GM18951 (cell line): ENCODE results near the gene NPHP3.

Experiments used
- POLR2A ChIP-seq: IDR thresholded peaks from 4 replicates; pipeline ENCODE4 v1.6.1; 2011; ENCODE audit warnings: mild to moderate bottlenecking; ENCODE audit not compliant: insufficient read length, insufficient read depth; ENCODE audit errors: extremely low read depth
- in situ Hi-C: fragments of 300-500 bp; cut with MboI; formaldehyde crosslinking; loops from one replicate; pipeline ENCODE4 v1.12.0; 2022; ENCODE audit warnings: low sequenced_read_pairs, mixed read lengths, inconsistent platforms; ENCODE audit not compliant: unreplicated experiment

Gene NPHP3

DNA sequence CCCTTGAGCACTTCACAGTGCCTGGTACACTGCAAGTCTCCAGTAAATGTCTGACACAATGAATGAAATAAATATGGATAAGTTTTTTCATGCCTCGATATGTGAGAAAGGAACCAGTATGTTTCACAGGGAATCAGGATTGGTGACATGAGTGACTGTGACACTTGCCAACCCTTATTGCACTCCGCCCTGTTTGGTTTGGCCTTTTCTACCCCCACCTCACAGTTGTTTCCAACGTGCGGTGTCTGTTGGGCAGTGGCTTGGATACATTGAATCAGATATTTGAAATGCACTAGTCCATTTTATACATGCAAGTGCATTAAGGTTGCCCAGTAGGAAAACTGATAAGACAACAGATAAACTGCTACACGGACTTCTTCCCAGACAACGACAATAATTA is 2.0 kb downstream of the NPHP3 start:
- in situ Hi-C loops = no loop called here
- no peak for TF ChIP-seq POLR2A

DNA sequence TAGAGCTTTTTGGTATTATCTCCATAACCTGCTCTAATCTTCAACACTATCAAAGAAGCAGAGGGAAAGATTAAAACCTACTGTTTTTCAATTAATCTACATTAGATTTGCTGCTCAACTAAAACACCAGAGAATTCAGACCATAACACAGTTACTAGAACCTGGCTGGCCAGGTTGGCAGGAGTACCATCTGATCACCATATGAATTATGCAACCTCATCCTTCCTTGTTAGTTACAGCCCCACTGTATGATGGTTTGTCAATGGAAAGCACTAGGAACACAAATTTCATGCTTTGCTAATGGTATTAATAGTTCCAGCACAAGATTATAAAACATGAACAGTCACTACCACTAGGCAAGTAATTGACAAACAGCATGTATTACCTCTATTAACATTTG is 5.8 kb downstream of the NPHP3 start:
- in situ Hi-C loops = no loop called here
- TF ChIP-seq POLR2A = no peak

DNA sequence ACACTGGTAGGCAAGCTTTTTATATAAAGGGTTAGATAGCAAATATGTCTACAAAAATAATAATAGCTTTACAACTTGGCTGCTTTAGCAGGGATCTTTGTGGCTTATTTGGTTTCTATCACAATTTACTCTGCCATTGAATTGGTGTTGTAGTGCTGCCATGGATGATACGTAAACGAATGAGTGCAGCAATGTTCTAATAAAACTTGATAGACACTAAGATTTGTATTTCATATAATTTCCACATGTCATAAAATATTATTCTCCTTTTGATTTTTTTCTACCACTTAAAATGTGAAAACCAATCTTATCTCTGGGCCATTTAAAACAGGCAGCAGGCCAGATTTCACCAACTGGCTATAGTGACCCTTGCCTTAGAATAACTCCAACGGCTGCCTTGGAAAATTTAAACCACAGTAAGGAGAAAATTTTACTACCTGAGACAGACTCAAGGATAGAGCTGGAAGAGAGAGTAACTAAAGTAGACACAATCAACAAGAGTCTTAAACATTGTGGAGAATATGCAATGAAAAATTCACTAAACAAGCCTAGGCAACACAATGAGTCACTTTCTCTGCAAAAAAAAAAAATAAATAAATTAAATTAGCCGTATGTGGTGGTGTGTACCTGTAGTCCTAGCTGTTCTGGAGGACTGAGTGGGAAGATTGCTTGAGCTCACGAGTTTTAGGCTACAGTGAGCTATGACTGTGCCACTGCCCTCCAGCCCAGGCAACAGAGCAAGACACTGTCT is 8.1 kb downstream of the NPHP3 start:
- TF ChIP-seq POLR2A = no peak
- in situ Hi-C loops = no loop called here

DNA sequence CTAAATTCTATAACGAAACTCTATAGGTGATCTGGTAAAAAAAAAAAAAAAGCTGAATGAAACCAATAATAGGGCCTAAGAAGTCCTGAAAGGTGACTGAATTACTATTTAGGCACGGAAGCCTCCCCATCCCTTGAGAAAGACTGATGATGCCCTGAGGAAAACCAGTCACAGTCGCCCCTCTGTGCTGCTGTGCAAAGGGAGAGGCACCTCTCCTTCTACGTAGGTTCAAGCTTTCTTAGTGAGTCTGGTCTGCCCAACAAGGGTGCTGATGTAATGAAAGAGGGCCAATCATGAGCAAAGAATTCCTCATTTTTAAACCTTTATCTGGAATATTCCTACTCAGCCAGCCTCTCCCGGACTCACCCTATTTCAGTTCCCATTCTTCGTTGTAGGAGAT is 11.9 kb downstream of the NPHP3 start:
- in situ Hi-C loops = no loop called here

DNA sequence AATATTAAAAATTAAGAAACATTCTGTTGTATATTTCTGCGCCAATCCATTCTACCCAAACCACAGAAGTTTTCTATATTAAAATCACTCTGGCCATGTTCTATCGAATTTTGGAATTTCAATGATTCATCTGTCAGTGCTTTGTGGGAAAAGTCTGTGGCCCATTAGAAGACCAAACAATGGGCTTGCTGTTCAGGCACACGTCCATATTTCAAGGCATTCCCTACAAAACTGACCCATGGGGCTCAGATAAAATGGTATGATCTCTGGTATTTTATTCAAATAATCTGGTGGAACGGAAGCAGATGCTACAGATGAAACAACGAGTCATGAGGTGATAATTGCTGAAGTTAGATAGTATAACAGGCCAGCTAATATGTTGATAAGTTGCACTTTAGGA is 12.4 kb downstream of the NPHP3 start:
- in situ Hi-C loops = no loop called here
- TF ChIP-seq POLR2A = no peak

More for the DNA sequence above, 11.9 kb downstream of the NPHP3 start:
- TF ChIP-seq POLR2A = no peak

DNA sequence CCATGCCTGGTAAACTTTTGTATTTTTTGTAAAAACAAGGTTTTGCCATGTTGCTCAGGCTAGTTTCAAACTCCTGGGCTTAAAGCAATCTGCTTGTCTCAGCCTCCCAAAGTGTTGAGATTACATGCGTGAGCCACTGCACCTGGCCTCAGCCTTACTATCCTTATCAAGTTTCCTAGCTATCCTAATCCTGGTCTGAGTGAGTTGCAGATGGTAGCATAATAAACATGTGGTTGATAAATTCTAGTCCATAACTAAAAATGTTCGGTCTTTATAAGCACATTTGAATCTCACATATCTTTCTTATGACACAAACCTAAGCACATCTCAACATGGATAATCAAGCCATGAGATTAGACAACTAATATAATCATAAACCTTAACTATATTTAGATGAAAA is 18.5 kb downstream of the NPHP3 start:
- in situ Hi-C loops = no loop called here
- TF ChIP-seq POLR2A = no peak

DNA sequence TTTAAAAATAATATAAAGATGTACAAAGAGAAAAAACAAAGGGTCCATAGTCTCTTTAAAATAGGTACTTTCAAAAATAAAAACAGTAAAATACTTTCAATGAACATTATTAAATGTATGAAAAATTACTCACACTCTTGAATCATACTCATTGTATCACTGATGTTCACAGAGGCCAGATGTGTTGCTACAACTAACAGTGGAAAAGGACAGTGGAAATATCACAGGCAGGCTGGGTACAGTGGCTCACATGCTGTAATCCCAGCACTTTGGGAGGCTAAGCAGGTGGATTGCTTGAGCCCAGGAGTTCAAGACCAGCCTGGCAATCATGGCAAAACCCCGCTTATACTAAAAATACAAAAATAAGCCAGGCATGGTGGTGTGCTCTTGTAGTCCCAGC is 26.8 kb downstream of the NPHP3 start:
- no peak for TF ChIP-seq POLR2A
- in situ Hi-C loops = no loop called here

DNA sequence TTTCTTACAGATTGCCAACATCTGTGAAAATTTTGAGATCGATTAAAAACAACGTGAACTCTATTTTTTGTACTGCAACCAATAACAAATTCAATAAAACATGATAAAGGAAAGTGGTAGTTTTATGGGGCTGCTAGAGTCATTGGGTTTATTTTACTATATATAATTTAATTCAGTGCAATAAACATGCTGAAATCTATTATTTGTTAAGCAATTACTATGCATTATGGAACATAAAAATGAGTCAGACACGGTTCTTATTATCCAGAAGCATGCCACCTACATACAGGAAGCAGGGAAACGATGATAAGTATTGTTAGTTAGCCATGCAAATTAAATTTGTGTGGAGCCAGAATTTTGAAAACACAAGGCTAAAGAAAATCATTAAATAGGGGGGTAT is 27.2 kb downstream of the NPHP3 start:
- no peak for TF ChIP-seq POLR2A
- in situ Hi-C loops = no loop called here

DNA sequence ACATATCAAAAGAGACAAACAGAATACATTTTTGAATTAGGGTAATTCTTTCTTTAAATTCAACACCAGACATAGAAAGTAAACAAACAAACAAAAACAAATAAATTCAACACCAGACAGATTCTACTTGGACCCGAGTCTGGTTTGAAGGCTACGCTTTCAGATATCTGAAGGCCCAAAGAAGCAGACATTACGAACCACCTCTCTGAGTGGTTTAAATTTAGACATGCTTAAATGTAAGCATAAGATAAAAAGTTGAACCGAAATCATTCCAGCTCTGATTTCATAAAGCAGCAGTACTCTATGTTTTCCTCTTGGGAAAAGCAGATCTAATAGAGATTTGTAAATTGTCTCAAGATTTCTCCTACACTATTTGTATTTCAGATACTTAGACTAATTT is 32.2 kb downstream of the NPHP3 start:
- in situ Hi-C loops = no loop called here
- TF ChIP-seq POLR2A = no peak

DNA sequence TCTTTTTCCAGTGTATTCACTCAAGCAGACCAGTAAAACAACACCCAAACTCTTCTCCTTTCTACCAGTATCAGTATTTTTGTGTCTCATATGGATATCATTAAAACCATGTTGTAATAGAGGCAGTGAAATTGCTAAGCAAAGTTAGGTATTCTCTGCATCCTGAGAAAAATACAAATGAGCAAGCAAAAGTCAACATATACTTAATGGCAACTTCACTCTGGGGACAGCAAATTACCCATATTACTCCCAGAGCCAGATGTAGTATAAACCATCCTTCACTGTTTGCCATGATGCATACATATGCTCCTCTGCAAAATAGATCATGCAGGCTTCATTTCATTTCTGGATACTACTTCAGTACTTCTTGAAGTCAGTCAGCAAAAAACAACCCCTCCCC is 40.0 kb downstream of the NPHP3 start:
- in situ Hi-C loops = no loop called here
- no peak for TF ChIP-seq POLR2A

DNA sequence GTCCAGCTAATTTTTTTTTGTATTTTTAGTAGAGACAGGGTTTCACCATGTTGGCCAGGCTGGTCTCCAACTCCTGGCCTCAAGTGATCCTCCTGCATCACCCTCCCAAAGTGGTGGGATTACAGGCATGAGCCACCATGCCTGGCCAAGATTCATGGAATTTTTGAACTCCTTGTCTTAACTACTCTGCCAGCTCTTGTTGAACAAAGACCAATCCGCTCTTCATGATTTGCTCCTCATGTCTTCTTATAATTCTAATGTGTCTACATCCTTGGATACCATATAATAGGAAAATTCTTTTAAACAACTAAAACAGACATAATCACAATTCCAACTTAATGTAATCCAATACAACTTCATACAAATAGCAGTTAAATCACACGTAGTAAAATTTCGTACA is 40.8 kb downstream of the NPHP3 start:
- in situ Hi-C loops = no loop called here
- TF ChIP-seq POLR2A = no peak

DNA sequence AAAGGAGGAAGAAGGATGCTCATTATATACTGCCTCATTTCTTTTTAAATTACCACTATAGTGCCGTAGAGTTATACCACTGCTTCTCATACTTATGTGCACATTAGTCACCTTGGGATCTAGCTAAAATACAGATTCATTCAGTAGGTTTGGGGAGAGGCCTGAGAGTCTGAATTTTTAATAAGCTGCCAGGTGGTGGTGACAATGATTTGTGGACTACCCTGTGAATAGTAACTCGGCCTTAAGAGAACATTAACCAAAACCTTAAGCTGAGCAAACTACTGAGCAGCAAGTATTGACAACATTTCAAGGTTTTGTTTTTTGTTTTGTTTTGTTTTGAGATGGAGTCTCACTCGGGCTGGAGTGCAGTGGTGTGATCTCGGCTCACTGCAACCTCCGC is 42.3 kb downstream of the NPHP3 start:
- TF ChIP-seq POLR2A = no peak
- in situ Hi-C loops = no loop called here

DNA sequence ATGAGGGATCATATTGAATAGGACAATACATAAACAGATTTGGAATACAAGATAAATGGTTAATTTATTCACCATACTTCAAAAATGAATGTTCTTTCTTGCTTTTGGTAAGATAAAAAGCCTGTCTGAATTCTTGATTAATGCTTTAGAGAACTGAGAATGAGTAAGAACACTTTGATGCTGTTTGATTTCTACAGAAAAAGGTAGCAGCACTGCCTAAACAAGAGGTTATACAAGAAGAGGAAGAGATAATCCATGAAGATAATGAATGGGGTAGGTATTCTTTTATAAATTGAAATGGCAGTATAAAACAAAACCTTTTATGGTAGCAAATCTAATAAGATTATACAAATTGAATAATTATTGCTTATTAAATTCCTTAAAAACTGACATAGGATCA is 46.8 kb downstream of the NPHP3 start:
- in situ Hi-C loops = no loop called here
- TF ChIP-seq POLR2A = no peak

DNA sequence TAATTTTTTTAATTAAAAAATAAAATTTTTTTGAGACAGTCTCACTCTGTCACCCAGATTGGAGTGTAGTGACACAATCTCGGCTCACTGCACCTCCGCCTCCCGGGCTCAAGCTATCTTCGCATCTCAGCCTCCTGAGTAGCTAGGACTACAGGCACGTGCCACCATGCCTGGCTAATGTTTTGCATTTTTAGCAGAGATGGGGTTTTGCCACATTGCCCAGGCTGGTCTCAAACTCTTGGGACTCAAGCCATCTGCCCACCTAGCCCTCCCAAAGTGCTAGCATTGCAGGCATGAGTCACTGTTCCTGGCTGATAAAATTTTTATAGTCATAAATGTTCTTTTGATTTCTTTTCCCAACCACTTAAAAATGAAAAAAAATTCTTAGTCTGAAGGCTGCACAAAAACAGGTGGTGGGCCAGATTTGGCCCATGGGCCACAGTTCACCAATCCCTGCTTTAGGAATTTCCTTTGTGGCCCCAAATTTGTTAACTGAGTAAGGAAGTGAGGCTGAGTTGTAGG is 52.9 kb downstream of the NPHP3 start:
- in situ Hi-C loops = no loop called here
- TF ChIP-seq POLR2A = no peak
